H1 (cell line): ENCODE measurements around the gene UBE2Q2. TPM values are rescaled to one million over a fixed set of nuclear protein-coding genes. Genes with fewer than 3 reads are reported as not detected.

Experiments used
- CTCF ChIA-PET: fragments of 300-600 bp; sonication (Branson Sonifier 250); formaldehyde crosslinking; loops from one replicate; lab custom pipeline; 2021; ENCODE audit not compliant: partially characterized antibody; lab: Charles Lee
- POLR2A ChIA-PET: fragments of 300-600 bp; sonication (Branson Sonifier 250); formaldehyde crosslinking; loops from one replicate; lab custom pipeline; 2021; ENCODE audit warnings: inconsistent platforms; ENCODE audit not compliant: partially characterized antibody; lab: Charles Lee
- DNase-seq, 2 experiments: peaks; one replicate each; pipeline versions ENCODE4 v3.0.0 to v3.0.0-alpha.2; 2010 to 2022; ENCODE audit warnings: low spot score in 2 of 2, low read depth in 1 of 2, mixed read lengths in 1 of 2
- FAIRE-seq: peaks from 2 replicates; lab custom pipeline; 2011; peaks lifted over from hg19 to GRCh38; lab: Jason Lieb, UNC
- H2AFZ ChIP-seq: 2 replicates; pipeline ENCODE4 v1.8.1; 2012; ENCODE audit warnings: low read length, inconsistent platforms
- H2AK5ac ChIP-seq: 2 replicates; pipeline ENCODE4 v1.6.1; 2013; ENCODE audit warnings: low read depth, low read length
- H2BK120ac ChIP-seq: replicated peaks from 2 replicates; pipeline ENCODE3; 2013; ENCODE audit warnings: low read depth, low read length, inconsistent platforms
- H2BK12ac ChIP-seq: 2 replicates; pipeline ENCODE4 v1.6.1; 2013; ENCODE audit warnings: low read depth, low read length
- H2BK15ac ChIP-seq: 2 replicates; pipeline ENCODE4 v1.6.1; 2013; ENCODE audit warnings: low read length
- H2BK20ac ChIP-seq: 2 replicates; pipeline ENCODE4 v1.6.1; 2013; ENCODE audit warnings: low read length
- H2BK5ac ChIP-seq: 2 replicates; pipeline ENCODE4 v1.6.1; 2013; ENCODE audit warnings: low read depth, low read length
- H3K14ac ChIP-seq: 2 replicates; pipeline ENCODE4 v1.6.1; 2013; ENCODE audit warnings: inconsistent platforms; ENCODE audit not compliant: insufficient read length
- H3K18ac ChIP-seq: 2 replicates; pipeline ENCODE4 v1.6.1; 2013; ENCODE audit warnings: low read length; ENCODE audit errors: extremely low read depth
- H3K23ac ChIP-seq: 2 replicates; pipeline ENCODE4 v1.6.1; 2013; ENCODE audit warnings: inconsistent platforms; ENCODE audit not compliant: insufficient read length
- H3K23me2 ChIP-seq: 2 replicates; pipeline ENCODE4 v1.6.1; 2013; ENCODE audit warnings: low read depth, low read length
- H3K27ac ChIP-seq: 2 replicates; pipeline ENCODE4 v1.6.1; 2011; ENCODE audit warnings: low read depth, low read length, inconsistent platforms
- H3K27me3 ChIP-seq, 4 experiments: replicated peaks in 1 of 4; 1 replicate in 1 of 4; 2 replicates in 3 of 4; pipeline versions ENCODE4 v1.6.1 to v1.8.1; 2011 to 2013; ENCODE audit warnings: low read length in 3 of 4, mild to moderate bottlenecking in 3 of 4, inconsistent platforms in 2 of 4, mixed read lengths in 2 of 4, moderate library complexity in 1 of 4; ENCODE audit not compliant: control insufficient read depth in 3 of 4, insufficient read depth in 3 of 4; ENCODE audit errors: extremely low read depth in 1 of 4
- H3K36me3 ChIP-seq, 4 experiments: 2 replicates each; pipeline versions ENCODE4 v1.6.1 to v1.8.1; 2011 to 2013; ENCODE audit warnings: mild to moderate bottlenecking in 4 of 4, low read length in 3 of 4, moderate library complexity in 2 of 4, control low read depth in 1 of 4, inconsistent platforms in 1 of 4; ENCODE audit not compliant: insufficient read depth in 4 of 4, control insufficient read depth in 2 of 4
- H3K4ac ChIP-seq: replicated peaks from 2 replicates; pipeline ENCODE3; 2013; ENCODE audit warnings: low read length, low read depth, mixed read lengths, inconsistent platforms; ENCODE audit not compliant: insufficient read length
- H3K4me1 ChIP-seq, 4 experiments: replicated peaks in 1 of 4; 1 replicate in 1 of 4; 2 replicates in 3 of 4; pipeline versions ENCODE4 v1.6.1 to v1.8.1; 2011 to 2013; ENCODE audit warnings: low read length in 3 of 4, inconsistent platforms in 2 of 4, mixed read lengths in 1 of 4; ENCODE audit not compliant: insufficient read depth in 4 of 4, control insufficient read depth in 3 of 4
- H3K4me2 ChIP-seq, 2 experiments: 2 replicates each; pipeline versions ENCODE4 v1.6.1 to v1.8.1; 2011 to 2013; ENCODE audit warnings: low read depth in 2 of 2, low read length in 2 of 2, control low read depth in 1 of 2, inconsistent platforms in 1 of 2, mild to moderate bottlenecking in 1 of 2; ENCODE audit not compliant: insufficient read depth in 1 of 2
- H3K4me3 ChIP-seq, 4 experiments: fragments of 200-600, 300-600 bp in 1 of 4; sonication (generic), shearing (Covaris generic), sonication (Bioruptor Twin) in 1 of 4; 2 replicates each; pipeline versions ENCODE4 v1.5.1 to v1.8.1; 2011 to 2016; ENCODE audit warnings: low read length in 4 of 4, low read depth in 3 of 4, control low read depth in 2 of 4, inconsistent platforms in 2 of 4, mild to moderate bottlenecking in 2 of 4, mixed read lengths in 1 of 4, moderate library complexity in 1 of 4; ENCODE audit not compliant: insufficient read depth in 2 of 4; ENCODE audit errors: extremely low read depth in 1 of 4
- H3K56ac ChIP-seq: replicated peaks from 2 replicates; pipeline ENCODE3; 2013; ENCODE audit warnings: low read depth, mild to moderate bottlenecking, mixed read lengths, low read length, inconsistent platforms; ENCODE audit not compliant: insufficient read length
- H3K79me1 ChIP-seq: 2 replicates; pipeline ENCODE4 v1.6.1; 2013; ENCODE audit warnings: low read depth, low read length, control low read depth
- H3K79me2 ChIP-seq, 2 experiments: 2 replicates each; pipeline versions ENCODE4 v1.6.1 to v1.8.1; 2012 to 2013; ENCODE audit warnings: low read length in 2 of 2, mild to moderate bottlenecking in 2 of 2, inconsistent platforms in 1 of 2; ENCODE audit not compliant: insufficient read depth in 2 of 2, control insufficient read depth in 1 of 2
- H3K9ac ChIP-seq, 4 experiments: replicated peaks in 1 of 4; 1 replicate in 1 of 4; 2 replicates in 3 of 4; pipeline versions ENCODE4 v1.6.1 to v1.8.1; 2011 to 2013; ENCODE audit warnings: low read depth in 3 of 4, low read length in 3 of 4, control low read depth in 2 of 4, mild to moderate bottlenecking in 2 of 4, moderate library complexity in 2 of 4, inconsistent platforms in 1 of 4; ENCODE audit errors: extremely low read depth in 1 of 4
- H3K9me3 ChIP-seq, 2 experiments: 2 replicates each; pipeline versions ENCODE4 v1.6.1 to v1.8.1; 2012 to 2013; ENCODE audit warnings: mild to moderate bottlenecking in 2 of 2, moderate library complexity in 2 of 2, control low read depth in 1 of 2, inconsistent platforms in 1 of 2, low read depth in 1 of 2, low read length in 1 of 2, mixed read lengths in 1 of 2; ENCODE audit not compliant: insufficient read depth in 2 of 2
- H4K20me1 ChIP-seq, 2 experiments: replicated peaks in 1 of 2; 2 replicates each; pipeline versions ENCODE3 to v1.8.1; 2011 to 2013; ENCODE audit warnings: inconsistent platforms in 2 of 2, low read length in 2 of 2, mild to moderate bottlenecking in 1 of 2; ENCODE audit not compliant: insufficient read depth in 2 of 2, control insufficient read depth in 1 of 2
- H4K5ac ChIP-seq: 2 replicates; pipeline ENCODE4 v1.6.1; 2013; ENCODE audit warnings: low read length, low read depth, mixed read lengths, inconsistent platforms; ENCODE audit not compliant: insufficient read length
- H4K8ac ChIP-seq: 2 replicates; pipeline ENCODE4 v1.8.0; 2013; ENCODE audit warnings: mild to moderate bottlenecking, moderate library complexity, low read length, inconsistent platforms; ENCODE audit not compliant: insufficient read depth; ENCODE audit errors: extremely low read depth
- H4K91ac ChIP-seq: replicated peaks from 2 replicates; pipeline ENCODE3; 2013; ENCODE audit warnings: low read length, mixed read lengths, inconsistent platforms; ENCODE audit not compliant: insufficient read length
- CTBP2 ChIP-seq: IDR thresholded peaks from 2 replicates; pipeline ENCODE4 v1.7.0; 2011; ENCODE audit warnings: borderline replicate concordance, mild to moderate bottlenecking, moderate library complexity, mixed read lengths, low read length; ENCODE audit not compliant: insufficient read depth, insufficient read length
- POLR2A ChIP-seq, 2 experiments: IDR thresholded peaks; 1 replicate in 1 of 2; 2 replicates in 1 of 2; pipeline ENCODE4 v1.6.1; 2011; ENCODE audit warnings: low read depth in 2 of 2, low read length in 2 of 2, mild to moderate bottlenecking in 2 of 2; ENCODE audit errors: control extremely low read depth in 1 of 2
- POLR2AphosphoS5 ChIP-seq: IDR thresholded peaks from 2 replicates; pipeline ENCODE4 v1.6.1; 2011; ENCODE audit warnings: low read depth, low read length
- RFX5 ChIP-seq: IDR thresholded peaks from 2 replicates; pipeline ENCODE4 v1.6.1; 2011; ENCODE audit warnings: low read depth, low read length, improper control_type of control experiment, borderline replicate concordance
- SAP30 ChIP-seq: fragments of 300-600 bp; sonication (generic); IDR thresholded peaks from 2 replicates; pipeline ENCODE4 v1.7.1; 2012; ENCODE audit warnings: low read length, moderate library complexity, mild to moderate bottlenecking, inconsistent platforms; ENCODE audit not compliant: insufficient read depth, insufficient replicate concordance
- SIN3A ChIP-seq, 2 experiments: IDR thresholded peaks in 1 of 2; conservative IDR thresholded peaks in 1 of 2; 2 replicates each; pipeline ENCODE4 v1.6.1; 2011 to 2012; ENCODE audit warnings: low read length in 2 of 2, improper control_type of control experiment in 1 of 2, low read depth in 1 of 2, mild to moderate bottlenecking in 1 of 2
- SP1 ChIP-seq: IDR thresholded peaks from 2 replicates; pipeline ENCODE4 v1.6.1; 2011; ENCODE audit warnings: low read depth, low read length
- SP4 ChIP-seq: IDR thresholded peaks from 2 replicates; pipeline ENCODE4 v1.6.1; 2012; ENCODE audit warnings: low read length, inconsistent platforms
- ZNF274 ChIP-seq: IDR thresholded peaks from 2 replicates; pipeline ENCODE4 v1.7.0; 2012; ENCODE audit warnings: low read length, borderline replicate concordance; ENCODE audit errors: extremely low read depth
- polyA plus RNA-seq, 7 experiments: library from polyadenylated mRNA; depleted of rRNA in 3 of 7; stranded (reverse) in 5 of 7; unstranded in 2 of 7; fragments of >200 nt in 5 of 7; fragments of 200-250 nt in 2 of 7; gene quantifications; 1 replicate in 5 of 7; 2 replicates in 1 of 7; 4 replicates in 1 of 7; pipeline versions ENCODE4 v1.2.1 to v1.2.3, GENCODE V29; 2011 to 2013; ENCODE audit warnings: missing spikeins in 2 of 7, mixed read lengths in 2 of 7
- total RNA-seq: library from RNA; stranded (reverse); fragmentation: NEBNext Ultra II Directional; extraction: Animal tissue kit (Norgen Biotek cat#: 25700); gene quantifications from 2 replicates; pipeline ENCODE4 v1.2.1, GENCODE V29; 2021

UBE2Q2 gene
- total and polyA plus RNA-seq, 2 of the 8 experiments (the other 6 are each of a cell fraction or from before 2014, with no cell fraction given) = 10.1 to 22.7 TPM

DNA sequence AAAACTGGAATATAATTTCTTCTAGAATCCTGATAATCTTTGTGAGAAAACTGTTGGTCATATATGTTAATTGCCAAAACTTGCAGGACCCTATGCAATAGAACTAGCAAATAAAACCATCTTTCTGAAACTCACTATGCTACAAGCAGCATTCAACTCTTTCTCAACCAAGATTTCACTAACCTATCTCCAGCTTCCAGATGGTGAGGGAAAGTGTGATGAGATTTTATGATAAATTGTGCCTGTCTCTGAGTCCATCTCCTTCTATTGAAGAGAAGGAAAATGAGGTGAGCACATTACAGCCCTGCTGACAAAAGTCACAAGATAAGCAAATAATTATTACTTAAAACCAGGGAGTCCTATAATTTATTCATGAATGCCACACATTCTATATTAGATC, 44.1 kb upstream of the UBE2Q2 start:
- no peaks in the 10 kb centered on the region for H4K20me1 ChIP-seq
- H3K4me3 ChIP-seq = no peak overlapping the region
- no peak overlapping the region for H2BK20ac ChIP-seq
- H2AFZ ChIP-seq = no peak overlapping the region
- H3K14ac ChIP-seq = no peak overlapping the region
- peaks cover 0 to 9% (median 4%) of the 10 kb centered on the region in 4 experiments; a peak in 3 of 7 replicates for H3K27me3 ChIP-seq
- FAIRE-seq (no peak), DNase-seq (no peak)
- no peaks in the 10 kb centered on the region for H3K36me3 ChIP-seq
- H4K8ac ChIP-seq = no peak overlapping the region
- H3K9me3 ChIP-seq = no peaks in the 10 kb centered on the region
- no peaks in the 10 kb centered on the region for H3K79me2 ChIP-seq
- H2BK120ac ChIP-seq = no peak overlapping the region
- no peak overlapping the region for H3K27ac ChIP-seq
- no peak overlapping the region for H3K4me2 ChIP-seq
- no peak overlapping the region for H2BK12ac ChIP-seq
- H3K18ac ChIP-seq = no peak overlapping the region
- no peak overlapping the region for H3K4ac ChIP-seq
- POLR2A ChIA-PET = no interaction called here
- TF ChIP-seq CTBP2 = no peak
- no peak for TF ChIP-seq RFX5
- TF ChIP-seq POLR2AphosphoS5 = no peak
- TF ChIP-seq SAP30 = no peak
- no peak for TF ChIP-seq SIN3A (conservative IDR thresholded peaks at IDR 0.05 in 1 of 2, IDR thresholded peaks at IDR 0.05 in 1 of 2; ENCODE audit: low read depth in 1 of 2, low read length in 2 of 2)
- TF ChIP-seq ZNF274 = no peak
- TF ChIP-seq SP4 = no peak
- no peak for TF ChIP-seq SP1
- TF ChIP-seq POLR2A (IDR thresholded peaks at IDR 0.05; ENCODE audit: control extremely low read depth in 1 of 2, low read depth in 2 of 2, low read length in 2 of 2) = no peak
- CTCF ChIA-PET = interaction anchor here (0.6 to 13.0 kb wide), 4 partner anchors 14 to 113 kb away, joined by 4 to 224 read pairs (median 60); a partner anchor contains a TSS
- no peak overlapping the region for H2BK15ac ChIP-seq
- no peak overlapping the region for H3K56ac ChIP-seq
- H3K4me1 ChIP-seq = no peaks in the 10 kb centered on the region; a peak in 1 of 7 replicates
- no peak overlapping the region for H2AK5ac ChIP-seq
- H3K23ac ChIP-seq = no peak overlapping the region
- H4K91ac ChIP-seq = no peak overlapping the region
- no peak overlapping the region for H4K5ac ChIP-seq
- H2BK5ac ChIP-seq = no peak overlapping the region
- no peak overlapping the region for H3K9ac ChIP-seq
- no peaks in the 10 kb centered on the region for H3K79me1 ChIP-seq
- H3K23me2 ChIP-seq = no peaks in the 10 kb centered on the region
